T-helper 2 cell treated with Interferon-gamma antibody and Interleukin-4, amounts not matched to agents 100 ng/mL and 5 ng/mL, for 36 hours (primary cell): ENCODE data around the gene MEGF8. TPM values are rescaled to one million over a fixed set of nuclear protein-coding genes. Genes with fewer than 3 reads are reported as not detected.

Experiments
- total RNA-seq: library from RNA; stranded (reverse); gene quantifications from 2 replicates; pipeline ENCODE4 v1.2.3, GENCODE V29; 2022

Gene MEGF8
- total RNA-seq, 1 donor from 2014 or later = 5.0 TPM

Other genes with a start within 250 kb of the MEGF8 start
- gene ZNF574, start 249.5 kb upstream of the MEGF8 start, total RNA-seq = 14.2 and 14.6 TPM in 2 replicates
- gene POU2F2, start 193.2 kb upstream of the MEGF8 start, total RNA-seq = 25.6 and 28.1 TPM in 2 replicates
- gene DEDD2, start 108.0 kb upstream of the MEGF8 start, total RNA-seq = 40.3 and 40.4 TPM in 2 replicates
- gene ZNF526, start 105.3 kb upstream of the MEGF8 start, total RNA-seq = 18.4 and 20.0 TPM in 2 replicates
- 49.1 and 49.4 TPM in 2 replicates for gene GSK3A, start 83.0 kb upstream of the MEGF8 start, total RNA-seq
- 36.2 and 41.4 TPM in 2 replicates for gene ERF, start 70.5 kb upstream of the MEGF8 start, total RNA-seq
- gene CIC, start 56.4 kb upstream of the MEGF8 start, total RNA-seq = 70.0 and 71.8 TPM in 2 replicates
- 0.64 TPM in 2 replicates for gene PRR19, start 23.5 kb upstream of the MEGF8 start, total RNA-seq
- gene PAFAH1B3, start 23.0 kb upstream of the MEGF8 start, total RNA-seq = 40.5 and 45.8 TPM in 2 replicates
- gene TMEM145, start 12.3 kb upstream of the MEGF8 start, total RNA-seq = 0.77 TPM in 1 of 2 replicates, not detected in the other
- gene CNFN, start 64.7 kb downstream of the MEGF8 start, total RNA-seq = 0.34 TPM in 1 of 2 replicates, not detected in the other
- gene LIPE, start 101.8 kb downstream of the MEGF8 start, total RNA-seq = 29.1 and 30.5 TPM in 2 replicates
- gene CXCL17, start 117.3 kb downstream of the MEGF8 start, total RNA-seq = not detected in 2 replicates
- gene CEACAM1, start 202.8 kb downstream of the MEGF8 start, total RNA-seq = 26.9 and 27.6 TPM in 2 replicates